ENCODE measurements around the gene NGLY1.

NGLY1 gene

DNA sequence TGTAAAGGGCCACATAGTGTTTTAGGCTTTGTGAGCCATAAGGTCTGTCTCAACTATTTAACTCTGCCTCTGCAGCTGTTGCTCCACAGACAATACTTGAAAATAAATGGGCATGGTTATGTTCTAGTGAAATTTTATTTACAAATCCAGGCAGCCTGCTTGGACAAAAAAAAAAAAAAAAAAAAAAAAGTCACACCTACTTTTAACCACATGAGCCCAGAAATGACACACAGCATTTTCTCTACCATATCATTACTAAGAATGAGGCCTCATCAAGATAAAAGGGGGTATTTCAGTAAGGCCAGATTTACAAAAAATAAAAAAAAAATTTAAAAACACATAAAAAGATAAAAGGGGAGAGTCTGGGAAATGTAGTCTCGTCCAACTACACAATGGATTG lies 1.7 kb upstream of the NGLY1 start:
- CTCF ChIA-PET, result no interaction called here
- Histone ChIP-seq H3K36me3 (ENCODE audit: control insufficient read depth in 4 of 4, insufficient read depth in 4 of 4, low read length in 3 of 4) (no peaks in the 10 kb centered on the region), H3K9me3 (ENCODE audit: control extremely low read depth in 1 of 5, control insufficient read depth in 4 of 5, insufficient read depth in 2 of 5, low read depth in 1 of 5, low read length in 4 of 5) (no peaks in the 10 kb centered on the region), H3K27ac (ENCODE audit: insufficient read depth in 1 of 2, low read depth in 1 of 2, low read length in 2 of 2, poor library complexity in 1 of 2, severe bottlenecking in 2 of 2) (no peak overlapping the region), H3K4me3 (ENCODE audit: control insufficient read depth in 1 of 7, extremely low read depth in 1 of 7, insufficient read depth in 4 of 7, low read depth in 2 of 7, low read length in 6 of 7) (no peak overlapping the region), H3K4me1 (ENCODE audit: control extremely low read depth in 1 of 4, control insufficient read depth in 4 of 4, insufficient read depth in 4 of 4, low read length in 3 of 4) (peaks cover 24 to 47% (median 34%) of the 10 kb centered on the region in 4 experiments), H3K27me3 (replicated peaks in 2 of 5; ENCODE audit: control insufficient read depth in 4 of 5, insufficient read depth in 5 of 5, low read length in 4 of 5) (no peaks in the 10 kb centered on the region)
- no peak for DNase-seq
- POLR2A ChIA-PET, result no interaction called here
- WGBS (ENCODE audit: insufficient coverage), result no CpG with 5 or more reads among the region's 1 CpG

DNA sequence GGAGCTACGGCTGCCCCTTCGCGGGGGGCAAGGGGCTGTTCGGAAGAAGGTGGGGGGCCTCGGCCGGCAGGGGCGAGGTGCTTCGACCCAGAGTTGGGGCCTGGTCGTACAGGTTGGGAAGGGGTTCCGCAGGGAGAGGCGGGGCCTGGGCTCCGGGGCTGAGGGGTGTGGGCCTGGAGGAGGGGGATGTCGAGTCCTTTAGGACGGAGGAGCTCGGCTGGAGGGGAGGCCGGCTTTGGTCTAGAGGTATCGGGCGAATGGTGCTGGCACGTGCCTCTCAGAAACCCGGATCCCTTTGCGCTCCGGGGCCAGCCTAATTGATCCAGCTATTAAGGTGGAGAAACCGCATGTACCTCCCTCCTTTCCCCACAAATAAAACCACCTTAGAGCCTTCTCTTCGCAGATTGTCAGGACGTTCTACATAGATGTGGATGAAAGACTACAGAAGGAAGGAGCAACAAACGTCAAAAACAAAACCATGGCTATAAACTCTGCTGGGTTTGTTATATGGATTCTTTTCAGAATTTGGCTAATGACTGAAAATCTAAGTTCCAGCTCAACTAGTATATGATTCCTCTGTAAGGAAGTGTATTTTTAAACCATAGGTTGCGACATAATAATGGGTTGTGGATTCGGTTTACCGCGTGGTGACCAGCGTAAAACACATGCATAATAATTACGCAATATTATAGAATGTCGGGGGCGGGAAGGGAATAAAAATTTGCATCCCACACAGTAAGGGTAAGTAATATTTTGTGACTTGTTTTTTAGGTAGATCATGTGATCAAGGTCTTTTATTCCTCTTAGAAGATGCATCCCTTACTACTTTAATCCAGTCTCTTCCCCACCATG lies 644 bp upstream of the NGLY1 start:
- Histone ChIP-seq H3K9me3 (ENCODE audit: control extremely low read depth in 1 of 5, control insufficient read depth in 4 of 5, insufficient read depth in 2 of 5, low read depth in 1 of 5, low read length in 4 of 5) (no peaks in the 10 kb centered on the region), H3K27ac (ENCODE audit: insufficient read depth in 1 of 2, low read depth in 1 of 2, low read length in 2 of 2, poor library complexity in 1 of 2, severe bottlenecking in 2 of 2) (peak overlapping the region; percentile 1 to 73), H3K36me3 (ENCODE audit: control insufficient read depth in 4 of 4, insufficient read depth in 4 of 4, low read length in 3 of 4) (no peaks in the 10 kb centered on the region), H3K27me3 (replicated peaks in 2 of 5; ENCODE audit: control insufficient read depth in 4 of 5, insufficient read depth in 5 of 5, low read length in 4 of 5) (no peaks in the 10 kb centered on the region), H3K4me1 (ENCODE audit: control extremely low read depth in 1 of 4, control insufficient read depth in 4 of 4, insufficient read depth in 4 of 4, low read length in 3 of 4) (peaks cover 18 to 40% (median 31%) of the 10 kb centered on the region in 4 experiments), H3K4me3 (ENCODE audit: control insufficient read depth in 1 of 7, extremely low read depth in 1 of 7, insufficient read depth in 4 of 7, low read depth in 2 of 7, low read length in 6 of 7) (peak overlapping the region; percentile 36 to 89 (median 71))
- peak; percentile 51 to 75 (median 65) for DNase-seq
- 0% methylated on average over 19 of the region's 34 CpGs for WGBS (ENCODE audit: insufficient coverage)
- CTCF ChIA-PET, result interaction anchor here (1.2 kb wide), 2 partner anchors 9 to 43 kb away, joined by 4 read pairs; no protein-coding TSS in a partner anchor
- POLR2A ChIA-PET, result interaction anchor here (1.0 to 2.0 kb wide), 3 partner anchors 117 to 132 kb away, joined by 3 to 8 read pairs (median 5); no protein-coding TSS in a partner anchor

DNA sequence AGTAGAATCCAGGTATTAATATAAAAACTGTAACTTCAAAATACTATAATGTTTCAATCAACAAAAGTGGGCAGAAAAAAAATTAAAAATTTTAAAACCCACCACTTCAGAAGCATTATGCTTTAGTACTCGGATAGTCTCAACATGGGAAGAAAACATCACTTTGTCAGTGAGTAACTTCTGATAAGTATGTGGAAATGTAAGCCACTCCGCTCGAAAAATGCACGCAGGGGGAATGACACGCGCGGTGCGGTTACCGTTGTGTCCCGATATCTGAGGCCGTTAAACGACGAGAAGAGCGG lies 656 bp downstream of the NGLY1 start:
- Histone ChIP-seq H3K4me1 (ENCODE audit: control extremely low read depth in 1 of 4, control insufficient read depth in 4 of 4, insufficient read depth in 4 of 4, low read length in 3 of 4) (peaks cover 16 to 37% (median 30%) of the 10 kb centered on the region in 4 experiments), H3K36me3 (ENCODE audit: control insufficient read depth in 4 of 4, insufficient read depth in 4 of 4, low read length in 3 of 4) (peaks cover 0 to 9% (median 4%) of the 10 kb centered on the region in 4 experiments), H3K9me3 (ENCODE audit: control extremely low read depth in 1 of 5, control insufficient read depth in 4 of 5, insufficient read depth in 2 of 5, low read depth in 1 of 5, low read length in 4 of 5) (no peaks in the 10 kb centered on the region), H3K27me3 (replicated peaks in 2 of 5; ENCODE audit: control insufficient read depth in 4 of 5, insufficient read depth in 5 of 5, low read length in 4 of 5) (no peaks in the 10 kb centered on the region), H3K27ac (ENCODE audit: insufficient read depth in 1 of 2, low read depth in 1 of 2, low read length in 2 of 2, poor library complexity in 1 of 2, severe bottlenecking in 2 of 2) (peak overlapping the region; percentile 72 to 92), H3K4me3 (ENCODE audit: control insufficient read depth in 1 of 7, extremely low read depth in 1 of 7, insufficient read depth in 4 of 7, low read depth in 2 of 7, low read length in 6 of 7) (peak overlapping the region; percentile 77 to 91 (median 87))
- POLR2A ChIA-PET, result interaction anchor here (1.0 to 2.0 kb wide), 3 partner anchors 115 to 130 kb away, joined by 3 to 8 read pairs (median 5); no protein-coding TSS in a partner anchor
- no peak for DNase-seq
- CTCF ChIA-PET, result interaction anchor here (0.8 to 1.2 kb wide), 2 partner anchors 7 to 44 kb away, joined by 4 to 6 read pairs; no protein-coding TSS in a partner anchor
- 0% methylated on average over 13 of the region's 14 CpGs for WGBS (ENCODE audit: insufficient coverage)

DNA sequence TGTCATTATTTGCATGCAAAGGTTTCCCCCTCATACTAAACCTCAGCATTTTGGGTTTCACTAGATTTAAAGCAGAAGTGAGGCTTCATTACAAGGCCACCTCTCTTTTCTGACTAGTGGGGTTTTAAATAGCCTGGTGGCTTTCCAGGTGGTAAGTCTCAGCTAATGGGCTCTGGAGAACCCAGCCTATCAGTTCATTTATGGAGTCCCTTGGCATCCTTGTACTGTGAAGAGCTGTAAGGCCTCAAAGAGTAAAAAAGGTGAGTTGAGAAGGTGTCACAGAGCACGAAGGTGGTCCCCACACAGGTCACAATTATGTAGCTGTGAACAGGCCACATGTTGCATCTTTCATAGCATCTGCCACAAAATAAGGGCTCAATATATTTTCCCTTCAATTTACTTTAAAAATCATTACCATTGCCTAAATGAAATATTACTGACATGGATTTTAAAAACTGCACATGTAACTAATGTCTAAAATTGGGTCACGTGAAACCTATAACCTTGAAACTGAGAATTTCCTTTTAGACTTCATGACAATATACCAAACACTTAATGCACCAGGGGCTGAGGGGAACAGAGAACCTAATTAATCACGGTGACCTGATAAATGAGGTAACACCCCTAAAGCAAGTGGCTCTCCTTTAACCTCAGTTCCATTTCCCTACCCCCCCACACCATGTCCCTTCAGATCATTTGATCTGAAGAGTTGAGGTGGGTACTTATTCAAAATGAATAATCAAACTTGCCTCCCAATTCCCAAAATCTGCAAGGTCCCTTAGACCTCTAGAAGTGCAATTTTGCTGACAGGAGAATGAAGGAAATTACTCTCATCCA lies 1.3 kb downstream of the NGLY1 start:
- Histone ChIP-seq H3K36me3 (ENCODE audit: control insufficient read depth in 4 of 4, insufficient read depth in 4 of 4, low read length in 3 of 4) (peaks cover 3 to 14% (median 10%) of the 10 kb centered on the region in 4 experiments), H3K27me3 (replicated peaks in 2 of 5; ENCODE audit: control insufficient read depth in 4 of 5, insufficient read depth in 5 of 5, low read length in 4 of 5) (no peaks in the 10 kb centered on the region), H3K27ac (ENCODE audit: insufficient read depth in 1 of 2, low read depth in 1 of 2, low read length in 2 of 2, poor library complexity in 1 of 2, severe bottlenecking in 2 of 2) (peak overlapping the region; percentile 72 to 92), H3K4me1 (ENCODE audit: control extremely low read depth in 1 of 4, control insufficient read depth in 4 of 4, insufficient read depth in 4 of 4, low read length in 3 of 4) (peaks cover 16 to 37% (median 30%) of the 10 kb centered on the region in 4 experiments), H3K9me3 (ENCODE audit: control extremely low read depth in 1 of 5, control insufficient read depth in 4 of 5, insufficient read depth in 2 of 5, low read depth in 1 of 5, low read length in 4 of 5) (no peaks in the 10 kb centered on the region), H3K4me3 (ENCODE audit: control insufficient read depth in 1 of 7, extremely low read depth in 1 of 7, insufficient read depth in 4 of 7, low read depth in 2 of 7, low read length in 6 of 7) (peak overlapping the region in 6 of 7 experiments; percentile 84 to 91 (median 87))
- POLR2A ChIA-PET, result interaction anchor here (2.0 kb wide), 1 partner anchor 116 kb away, joined by 5 read pairs; no protein-coding TSS in a partner anchor
- DNase-seq, result peak in 2 of 3 donors; percentile 30 to 46
- 75% methylated on average over 1 of the region's 3 CpGs for WGBS (ENCODE audit: insufficient coverage)
- CTCF ChIA-PET, result interaction anchor here (0.9 to 1.1 kb wide), 2 partner anchors 111 to 115 kb away, joined by 3 read pairs; no protein-coding TSS in a partner anchor

DNA sequence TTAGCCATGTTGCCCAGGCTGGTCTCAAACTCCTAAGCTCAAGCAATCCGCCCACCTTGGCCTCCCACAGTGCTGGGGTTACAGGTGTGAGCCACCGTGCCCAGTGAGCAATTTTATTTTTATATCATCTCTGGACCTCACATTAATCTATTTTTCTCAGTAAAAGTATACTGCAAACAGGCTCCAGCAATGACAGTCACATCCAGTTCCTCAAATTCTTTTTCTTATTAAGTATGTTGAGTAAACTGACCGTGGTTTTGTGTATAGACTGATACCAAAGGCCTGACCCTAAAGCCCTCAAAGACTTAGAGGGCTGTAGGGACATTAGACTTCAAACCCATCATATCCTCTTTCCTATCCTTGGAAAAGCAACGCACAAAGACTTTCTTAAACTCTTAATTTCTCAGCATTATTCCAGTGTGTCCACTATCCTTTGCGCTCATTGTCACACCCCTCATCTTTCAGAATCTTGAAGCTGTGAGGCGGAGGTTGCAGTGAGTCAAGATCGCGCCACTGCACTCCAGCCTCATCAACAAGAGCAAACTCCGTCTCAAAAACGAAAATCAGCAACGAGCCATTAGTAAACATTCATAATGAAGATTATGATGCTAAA lies 2.0 kb downstream of the NGLY1 start:
- no peaks in the 10 kb centered on the region for H3K27me3 ChIP-seq (replicated peaks in 2 of 5; ENCODE audit: control insufficient read depth in 4 of 5, insufficient read depth in 5 of 5, low read length in 4 of 5)
- 86% methylated on average over 5 of the region's 11 CpGs for WGBS (ENCODE audit: insufficient coverage)
- POLR2A ChIA-PET, result no interaction called here
- DNase-seq, result no peak
- H3K9me3 ChIP-seq (ENCODE audit: control extremely low read depth in 1 of 5, control insufficient read depth in 4 of 5, insufficient read depth in 2 of 5, low read depth in 1 of 5, low read length in 4 of 5), result no peaks in the 10 kb centered on the region
- H3K36me3 ChIP-seq (ENCODE audit: control insufficient read depth in 4 of 4, insufficient read depth in 4 of 4, low read length in 3 of 4), result peaks cover 9 to 21% (median 15%) of the 10 kb centered on the region in 4 experiments
- H3K27ac ChIP-seq (ENCODE audit: insufficient read depth in 1 of 2, low read depth in 1 of 2, low read length in 2 of 2, poor library complexity in 1 of 2, severe bottlenecking in 2 of 2), result peak overlapping the region in 1 of 2 experiments; percentile 92
- peaks cover 16 to 37% (median 30%) of the 10 kb centered on the region in 4 experiments for H3K4me1 ChIP-seq (ENCODE audit: control extremely low read depth in 1 of 4, control insufficient read depth in 4 of 4, insufficient read depth in 4 of 4, low read length in 3 of 4)
- CTCF ChIA-PET, result interaction anchor here (0.9 to 1.3 kb wide), 6 partner anchors 8 to 115 kb away, joined by 3 to 4 read pairs (median 3); partner anchors contain the start of gene OXSM
- H3K4me3 ChIP-seq (ENCODE audit: control insufficient read depth in 1 of 7, extremely low read depth in 1 of 7, insufficient read depth in 4 of 7, low read depth in 2 of 7, low read length in 6 of 7), result peak overlapping the region in 5 of 7 experiments; percentile 23 to 91 (median 86)

DNA sequence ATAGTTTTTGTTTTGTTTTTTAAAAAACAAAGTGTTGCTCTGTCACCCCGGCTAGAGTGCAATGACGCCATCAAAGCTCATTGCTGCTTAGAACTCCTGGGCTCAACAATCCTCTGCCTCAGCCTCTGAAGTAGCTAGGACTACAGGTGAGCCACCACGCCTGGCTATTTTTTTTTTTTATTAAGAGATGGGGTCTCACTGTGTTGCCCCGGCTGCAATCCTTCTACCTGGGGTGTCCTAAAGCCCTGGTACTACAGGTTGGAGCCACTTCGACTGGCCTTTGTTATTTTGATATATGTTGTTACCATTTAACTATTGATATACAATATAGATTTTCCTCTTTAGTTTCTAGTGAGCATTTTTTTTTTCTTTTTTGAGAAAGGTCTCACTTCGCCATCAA lies 2.6 kb downstream of the NGLY1 start:
- Histone ChIP-seq H3K36me3 (ENCODE audit: control insufficient read depth in 4 of 4, insufficient read depth in 4 of 4, low read length in 3 of 4) (peaks cover 13 to 27% (median 21%) of the 10 kb centered on the region in 4 experiments), H3K27ac (ENCODE audit: insufficient read depth in 1 of 2, low read depth in 1 of 2, low read length in 2 of 2, poor library complexity in 1 of 2, severe bottlenecking in 2 of 2) (no peak overlapping the region), H3K9me3 (ENCODE audit: control extremely low read depth in 1 of 5, control insufficient read depth in 4 of 5, insufficient read depth in 2 of 5, low read depth in 1 of 5, low read length in 4 of 5) (peaks cover 0 to 3% (median 0%) of the 10 kb centered on the region in 5 experiments), H3K4me3 (ENCODE audit: control insufficient read depth in 1 of 7, extremely low read depth in 1 of 7, insufficient read depth in 4 of 7, low read depth in 2 of 7, low read length in 6 of 7) (no peak overlapping the region), H3K27me3 (replicated peaks in 2 of 5; ENCODE audit: control insufficient read depth in 4 of 5, insufficient read depth in 5 of 5, low read length in 4 of 5) (no peaks in the 10 kb centered on the region), H3K4me1 (ENCODE audit: control extremely low read depth in 1 of 4, control insufficient read depth in 4 of 4, insufficient read depth in 4 of 4, low read length in 3 of 4) (peaks cover 16 to 37% (median 30%) of the 10 kb centered on the region in 4 experiments)
- WGBS (ENCODE audit: insufficient coverage), result 92% methylated on average over 3 of the region's 6 CpGs
- ChIA-PET POLR2A (no interaction called here), CTCF (interaction anchor here (0.6 to 1.3 kb wide), 8 partner anchors 9 to 164 kb away, joined by 3 to 4 read pairs (median 3); partner anchors contain the start of gene OXSM)
- no peak for DNase-seq
